Effector CD4-positive, alpha-beta T cell (primary cell): ENCODE measurements around the gene MANEAL.
"Not testable (repeated sequence)": the region's sequence is repeated elsewhere in the genome, so short reads cannot be mapped to it uniquely, and the experiment has no call there.

Experiments used
- DNase-seq: peaks from one replicate; pipeline ENCODE4 v3.0.0-alpha.2; 2020
- total RNA-seq: gene quantifications from one replicate; lab custom pipeline; 2026; lab: John Stamatoyannopoulos, UW

MANEAL gene
- 0.75 reads per million for total RNA-seq

GRCh38 chr1:37793773-37794371 is at the start of gene MANEAL:
Gene MANEAL, plus strand, starts transcription at chr1:37793847. Its CDS starts 336 bp downstream, at chr1:37794183.
- DNase-seq: no peak

- DNase-seq: no peak
Observed at GRCh38 chr1:37746806-37747205, 46.8 kb upstream of the MANEAL start.

DNA sequence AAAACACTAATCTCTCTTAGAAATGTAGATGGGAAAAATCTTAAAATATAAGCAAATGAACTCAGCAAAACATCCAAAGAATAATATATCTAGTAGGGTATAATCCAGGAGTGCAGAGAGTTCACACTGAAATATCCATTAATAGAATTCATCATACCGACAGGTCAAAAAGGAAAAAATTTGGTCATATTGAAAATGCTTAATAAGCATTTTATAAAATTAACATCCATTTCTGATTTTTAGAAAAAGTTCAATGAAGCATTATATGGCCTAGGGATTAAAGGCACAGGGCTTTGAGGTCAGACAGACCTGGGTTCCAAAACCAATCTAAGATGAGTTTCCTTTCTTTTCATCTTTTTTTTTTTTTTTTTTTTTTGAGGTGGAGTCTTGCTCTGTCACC is 45.1 kb upstream of the MANEAL start:
- no peak for DNase-seq

DNA sequence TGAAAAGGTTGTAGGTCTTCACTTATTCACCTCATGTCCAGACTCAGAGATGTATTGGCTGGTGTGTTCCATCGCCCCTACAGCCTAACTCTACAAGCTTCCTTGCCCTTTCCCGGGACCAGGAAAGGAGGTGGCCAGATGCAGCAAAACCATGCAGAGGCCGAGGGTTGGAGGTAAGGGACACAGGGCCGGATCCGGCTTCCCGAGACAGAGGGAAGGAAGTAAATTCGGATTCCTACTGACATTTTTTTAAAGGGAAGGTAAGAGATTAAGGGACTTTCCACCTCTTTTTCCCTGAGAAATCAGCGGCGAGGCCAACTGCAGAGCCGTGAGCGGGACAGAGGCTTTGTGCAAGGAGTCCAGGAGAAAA is 41.4 kb upstream of the MANEAL start:
- DNase-seq: no peak

DNA sequence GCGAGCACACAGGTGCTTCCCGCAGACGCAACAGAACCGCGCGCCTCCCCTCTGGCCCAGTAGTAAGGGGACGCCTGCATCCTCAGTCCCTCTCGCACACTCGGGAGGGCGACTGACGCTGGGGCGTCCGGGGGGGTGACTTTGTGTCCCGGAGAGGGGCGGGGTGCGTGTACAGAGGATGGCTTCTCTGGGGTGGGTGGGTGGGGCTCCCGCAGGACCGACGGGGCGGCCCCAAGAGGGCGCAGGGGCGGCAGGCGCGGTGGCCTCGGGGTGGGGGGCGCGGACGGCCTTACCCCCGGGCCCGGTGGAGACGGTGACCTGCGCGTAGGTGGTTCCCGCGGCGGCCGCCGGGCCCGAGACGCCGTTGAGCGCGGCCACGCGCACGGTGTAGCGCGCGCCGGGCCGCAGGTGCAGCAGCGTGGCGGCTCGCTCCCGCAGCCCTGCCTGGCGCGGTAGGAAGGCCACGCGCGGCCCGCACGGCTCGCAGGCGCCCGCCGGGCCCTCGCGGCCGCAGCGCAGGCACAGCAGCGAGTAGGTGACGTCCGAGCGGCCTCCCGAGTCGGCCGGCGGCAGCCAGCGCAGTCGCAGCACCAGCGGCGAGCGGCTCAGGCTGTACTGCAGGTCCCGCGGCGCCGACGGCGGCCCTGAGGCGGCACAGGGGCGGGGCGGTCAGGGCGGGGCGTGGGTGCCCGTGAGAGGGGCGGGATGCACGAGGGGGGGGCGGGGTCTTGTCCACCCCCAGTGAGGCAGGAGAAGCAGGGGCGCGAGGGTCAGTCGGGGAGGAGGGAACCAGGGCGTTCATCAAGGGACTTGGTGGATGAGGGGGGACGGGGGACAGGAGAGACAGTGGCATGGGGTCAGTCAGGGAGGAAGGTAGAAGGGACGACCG is 40.8 kb upstream of the MANEAL start:
- no peak for DNase-seq

DNA sequence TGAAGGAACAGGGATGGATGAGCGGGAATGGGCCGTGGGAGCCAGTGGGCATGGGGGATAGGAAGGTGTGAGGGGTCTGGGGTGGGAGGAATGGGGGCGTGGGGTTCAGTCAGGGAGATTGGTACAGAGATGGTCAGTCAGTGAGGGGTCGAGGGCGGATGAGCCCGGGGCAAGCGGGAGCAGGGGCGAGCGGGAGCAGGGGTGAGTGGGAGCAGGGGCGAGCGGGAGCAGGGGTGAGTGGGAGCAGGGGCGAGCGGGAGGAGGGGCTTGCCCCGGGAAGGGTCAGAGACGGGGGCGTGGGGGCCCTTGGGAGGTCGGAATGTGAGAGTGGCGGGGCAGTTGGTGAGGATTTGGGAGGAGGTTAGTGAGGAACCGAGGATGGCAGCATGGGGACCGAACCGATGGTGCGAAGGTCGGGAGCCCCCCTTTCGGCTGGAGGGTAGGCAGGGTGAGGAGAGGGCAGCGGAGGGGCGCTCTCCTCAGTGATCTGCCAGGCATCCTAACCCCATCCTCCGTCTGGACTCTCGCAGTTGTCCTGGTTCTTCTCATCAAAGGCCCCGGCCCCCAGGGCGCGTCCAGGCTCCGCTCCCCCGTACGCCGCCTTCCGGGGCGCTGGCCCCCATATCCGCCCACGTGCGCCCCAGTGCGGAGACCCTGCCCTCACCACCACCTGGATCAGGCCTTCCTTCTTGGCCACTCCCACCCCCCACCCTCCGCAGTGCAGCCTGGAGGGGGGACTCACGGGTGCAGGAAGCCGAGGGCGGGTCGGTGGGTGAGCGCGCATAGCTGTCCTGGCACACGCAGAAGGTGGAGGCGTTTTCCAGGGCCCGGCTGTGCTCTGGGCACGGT is 40.0 kb upstream of the MANEAL start:
- DNase-seq: no peak

- DNase-seq: no peak
Observed at GRCh38 chr1:37755290-37755689, 38.4 kb upstream of the MANEAL start.

DNA sequence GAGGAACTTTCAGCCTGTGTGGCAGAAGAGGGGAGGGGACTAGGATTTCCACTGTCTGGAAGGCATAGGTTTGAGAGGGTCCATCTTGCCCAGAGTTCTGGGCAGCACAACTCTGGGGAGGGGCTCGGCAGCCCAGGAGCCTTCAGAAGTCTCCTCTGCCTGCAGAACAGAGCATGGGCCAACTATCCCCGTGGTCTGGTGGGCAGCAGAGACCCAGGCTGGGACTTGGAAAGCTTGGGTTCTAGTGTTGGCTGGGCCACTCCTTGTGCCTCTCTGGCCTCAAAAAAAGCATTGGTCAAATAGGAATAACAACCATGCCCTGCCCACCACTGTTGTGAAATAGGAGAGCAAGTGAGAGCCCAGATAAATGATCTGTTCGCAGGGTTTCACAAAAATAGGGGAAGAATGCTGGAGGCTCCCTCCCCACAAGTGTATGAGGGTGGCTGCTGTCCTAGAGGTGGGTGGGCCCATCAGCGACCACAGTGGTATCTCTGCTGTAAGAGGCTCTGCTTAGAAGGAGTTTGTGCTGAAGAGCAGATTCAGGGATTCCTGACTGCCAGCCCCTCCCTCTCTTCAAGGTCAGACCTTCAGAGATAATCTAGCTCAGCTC is 37.6 kb upstream of the MANEAL start:
- DNase-seq: no peak

DNA sequence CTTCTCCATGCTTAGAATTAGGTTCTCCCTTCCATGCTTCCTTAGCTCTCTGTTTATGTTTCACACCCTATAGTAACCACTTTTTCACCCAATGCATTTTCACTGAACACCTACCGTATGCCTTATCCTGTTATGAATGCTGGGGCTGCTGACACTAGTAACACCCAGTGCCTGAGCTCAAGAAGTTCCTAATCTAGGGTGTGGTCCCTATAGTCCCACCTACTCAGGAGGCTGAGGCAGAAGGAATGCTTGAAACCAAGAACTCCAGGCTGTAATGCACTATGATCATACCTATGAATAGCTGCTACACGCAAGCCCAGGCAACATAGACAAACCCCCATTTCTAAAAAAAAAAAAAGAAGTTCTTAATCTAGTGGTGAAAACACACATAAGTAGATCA is 34.2 kb upstream of the MANEAL start:
- DNase-seq: no peak

GRCh38 chr1:37761416-37762095 is 32.1 kb upstream of the MANEAL start:
- DNase-seq: no peak

GRCh38 chr1:37762516-37762915 is 31.1 kb upstream of the MANEAL start:
- no peak for DNase-seq

DNA sequence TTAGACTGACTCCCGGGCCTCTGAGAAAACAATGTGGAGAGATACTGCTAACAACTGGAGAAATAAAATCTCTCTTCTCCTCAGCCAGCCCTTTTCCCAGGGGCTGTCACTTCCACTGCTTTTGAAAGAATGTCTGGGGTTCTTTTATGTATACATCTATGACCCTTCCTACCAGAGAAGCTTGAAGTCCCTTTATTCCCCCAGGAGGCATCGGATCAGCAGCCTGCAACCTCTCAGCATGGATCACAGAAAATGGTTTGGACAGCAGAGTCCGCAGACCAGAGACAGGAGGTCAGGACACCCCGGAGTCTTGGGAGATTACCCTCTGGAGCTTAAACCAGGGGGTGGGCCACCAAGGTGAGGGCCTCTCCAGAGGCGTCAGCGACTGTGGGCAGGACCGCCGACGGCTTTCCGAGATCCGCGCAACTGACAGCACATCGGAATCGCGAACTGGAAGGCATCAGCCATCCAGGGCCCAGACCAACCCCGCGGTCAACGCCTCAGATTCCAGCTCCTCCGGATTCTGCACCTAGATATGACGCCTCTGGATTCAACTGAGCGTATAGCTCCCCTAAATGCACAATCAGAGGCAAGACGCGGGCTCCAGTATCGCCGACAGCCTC is 29.7 kb upstream of the MANEAL start:
- no peak for DNase-seq

GRCh38 chr1:37764414-37764825 is 29.2 kb upstream of the MANEAL start:
- DNase-seq: no peak

- DNase-seq: no peak
Observed at GRCh38 chr1:37764888-37765441, 28.7 kb upstream of the MANEAL start, which contains the start of gene EPHA10. Gene EPHA10, minus strand, starts transcription at chr1:37765120. Its CDS starts 54 bp downstream, at chr1:37765066.

DNA sequence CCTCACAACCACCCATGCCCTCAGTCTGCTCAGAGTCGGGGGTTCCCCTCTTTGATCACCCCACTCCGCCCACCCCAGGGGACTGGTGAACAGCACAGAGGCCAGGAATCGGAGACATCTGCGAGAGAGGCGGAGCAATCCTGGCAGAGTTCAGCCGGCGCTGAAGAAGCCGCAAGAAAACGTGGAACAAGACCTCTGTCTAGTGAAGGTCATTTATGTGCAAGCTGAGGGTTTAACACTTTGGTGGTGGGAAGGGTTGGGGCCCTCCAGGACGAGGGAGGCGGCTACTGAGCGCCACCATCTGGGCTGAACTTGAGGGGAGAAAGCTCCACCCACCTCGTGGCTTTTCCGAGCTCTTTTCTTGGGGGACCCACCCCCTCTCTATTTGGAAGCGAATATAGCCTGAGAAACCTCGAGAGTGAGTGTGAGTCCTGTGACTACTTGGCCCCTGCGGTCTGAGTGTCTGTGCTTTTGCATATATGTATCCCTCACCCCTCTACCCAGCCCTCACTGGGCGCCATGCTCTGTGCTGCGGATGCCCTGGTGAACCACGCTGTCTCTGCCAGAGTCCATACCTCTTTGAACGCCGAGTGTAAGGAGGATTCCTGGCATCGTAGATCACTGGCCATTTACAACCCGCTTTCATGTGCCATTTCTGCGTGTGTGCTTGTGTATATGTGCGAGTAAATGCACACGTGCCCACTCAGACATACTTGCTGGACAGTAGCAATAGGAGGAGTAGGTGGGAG is 27.6 kb upstream of the MANEAL start:
- DNase-seq: no peak

DNA sequence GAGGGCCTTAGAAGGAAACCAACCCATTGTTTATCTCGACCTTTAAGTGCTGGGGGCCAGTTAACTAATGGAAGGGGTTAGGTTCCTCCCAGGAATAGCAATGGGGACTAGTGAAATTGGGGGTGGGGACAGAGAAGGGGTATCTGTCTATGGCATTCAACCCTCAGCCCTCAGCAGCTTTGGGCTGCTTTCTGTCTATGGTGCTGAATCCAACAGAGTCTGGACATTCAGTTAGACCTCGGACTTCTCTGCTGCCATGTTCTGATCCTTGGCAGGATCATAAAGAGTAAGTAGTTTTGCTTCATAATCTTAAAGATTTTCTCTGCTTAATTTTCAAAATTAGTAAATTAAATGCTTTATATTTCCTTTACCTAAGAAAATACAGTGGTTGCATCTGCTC is 26.2 kb upstream of the MANEAL start:
- no peak for DNase-seq

GRCh38 chr1:37771440-37771839 is 22.2 kb upstream of the MANEAL start:
- not testable (repeated sequence) for DNase-seq

DNA sequence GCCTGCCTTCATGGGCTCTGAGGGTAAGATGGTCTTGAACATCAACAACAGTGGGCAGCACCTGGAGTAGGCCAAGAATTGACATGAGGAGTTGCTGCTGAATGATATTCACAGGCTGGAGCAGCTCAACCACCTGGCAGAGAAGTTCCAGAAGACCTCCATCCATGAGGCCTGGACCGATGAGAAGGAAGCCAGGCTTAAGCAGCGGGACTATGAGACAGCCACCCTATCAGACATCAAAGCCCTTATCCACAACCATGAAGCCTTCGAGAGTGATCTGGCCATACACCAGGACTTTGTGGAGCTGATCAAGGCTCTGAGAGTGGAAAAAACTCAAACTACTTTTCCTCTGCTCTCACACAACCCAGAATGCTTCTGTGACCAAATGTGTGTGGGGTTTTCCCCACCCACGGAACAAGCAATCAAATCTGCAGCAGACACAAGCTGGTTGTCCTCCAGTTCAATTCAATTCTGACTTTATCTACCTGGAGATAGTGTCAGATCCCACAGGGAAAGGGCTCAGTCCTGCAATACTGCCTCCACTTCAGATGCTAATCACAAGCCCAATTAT is 16.6 kb upstream of the MANEAL start:
- DNase-seq: no peak

GRCh38 chr1:37778654-37779053 is 15.0 kb upstream of the MANEAL start:
- DNase-seq: no peak

GRCh38 chr1:37782491-37782890 is 11.2 kb upstream of the MANEAL start:
- no peak for DNase-seq
